HG03108 (cell line): Measurements from ENCODE around the gene NID2.

Source experiments
- ATAC-seq: cut with Tn5 transposase; IDR thresholded peaks from one replicate; pipeline ENCODE4 v1.9.1; 2021; ENCODE audit warnings: moderate library complexity; ENCODE audit not compliant: unreplicated experiment

NID2 gene

GRCh38 chr14:51967521-51967920, 101.3 kb downstream of the NID2 start:
- ATAC-seq, result no peak

- no peak for ATAC-seq
These were observed 105.6 kb downstream of the NID2 start for GRCh38 chr14:51963286-51963685.

DNA sequence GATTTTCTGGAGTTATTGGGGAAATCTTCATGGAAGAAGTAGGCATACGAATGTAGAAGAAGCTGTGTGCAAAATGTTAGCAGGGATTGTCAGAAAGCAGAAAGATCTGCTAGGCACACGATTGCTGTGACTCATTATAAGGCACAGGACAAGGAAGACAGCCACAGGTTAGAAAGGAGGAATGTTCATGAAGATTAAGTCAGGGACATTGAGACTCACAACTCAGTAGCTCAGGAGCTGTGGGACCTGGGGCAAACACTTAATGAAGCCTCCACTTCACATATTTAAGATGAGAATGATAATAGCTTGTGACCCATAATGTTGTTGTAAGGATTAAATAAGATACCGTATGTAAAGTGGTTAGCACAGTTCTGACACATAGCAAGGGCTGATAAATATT, 106.1 kb downstream of the NID2 start:
- ATAC-seq, result no peak

- no peak for ATAC-seq
These were observed 108.0 kb downstream of the NID2 start for GRCh38 chr14:51960866-51961265.

- ATAC-seq, result no peak
These were observed 108.9 kb downstream of the NID2 start for GRCh38 chr14:51959928-51960327.

DNA sequence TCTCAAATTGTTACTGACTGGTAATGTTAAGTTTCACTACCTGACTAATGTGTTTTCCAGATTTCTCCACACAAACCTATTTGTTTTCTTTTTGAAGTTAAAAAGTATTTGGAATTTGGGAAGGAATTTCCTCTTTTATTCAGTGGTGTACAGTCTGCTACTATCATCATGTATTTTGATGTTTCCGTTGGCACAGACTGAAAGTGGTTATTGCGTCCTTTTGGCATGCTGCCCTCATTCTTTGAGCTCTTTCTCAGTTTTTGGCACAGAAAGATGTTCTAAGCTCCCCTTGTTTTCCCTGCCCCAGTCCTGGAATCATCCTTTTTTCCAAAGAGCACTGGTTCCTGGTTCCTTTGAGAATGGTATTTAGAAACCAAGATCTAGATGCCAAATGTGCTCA, 110.9 kb downstream of the NID2 start:
- ATAC-seq, result no peak
